ENCODE data around the gene BCL2L13.

GRCh38 chr22:17694193-17694592, 55.6 kb downstream of the BCL2L13 start:
- TF ChIP-seq GABPA (IDR thresholded peaks at IDR 0.05; ENCODE audit: low read depth), result no peak
- no peak for TF ChIP-seq CTCF (IDR thresholded peaks at IDR 0.05; ENCODE audit: insufficient read depth, low read length)
- no peak for TF ChIP-seq POLR2AphosphoS5 (IDR thresholded peaks at IDR 0.05; ENCODE audit: low read depth)
